Gastroesophageal sphincter (tissue), 3 donors: Measurements from ENCODE around the gene TPCN1.

ENCODE experiments used
- CTCF ChIP-seq, 4 experiments: fragments of 200-600 bp in 2 of 4; fragments of 450-650 bp in 2 of 4; sonication (generic) in 1 of 4; IDR thresholded peaks; one replicate each; pipeline ENCODE4 v1.5.1; 2017 to 2019; ENCODE audit warnings: antibody characterized with exemption in 4 of 4, mild to moderate bottlenecking in 2 of 4, moderate library complexity in 2 of 4
- EP300 ChIP-seq: sonication (generic); formaldehyde crosslinking; IDR thresholded peaks from one replicate; pipeline ENCODE4 v1.6.1; 2017; ENCODE audit warnings: antibody characterized with exemption, mild to moderate bottlenecking
- POLR2A ChIP-seq, 2 donors: fragments of 450-650 bp; IDR thresholded peaks; one replicate each; pipeline ENCODE4 v1.6.1; 2017; ENCODE audit warnings: antibody characterized with exemption in 2 of 2, mild to moderate bottlenecking in 2 of 2, moderate library complexity in 1 of 2
- POLR2AphosphoS5 ChIP-seq: sonication (generic); formaldehyde crosslinking; IDR thresholded peaks from one replicate; pipeline ENCODE4 v1.6.1; 2017; ENCODE audit warnings: antibody characterized with exemption

- no peak for TF ChIP-seq POLR2A (IDR thresholded peaks at IDR 0.05)
- no peak for TF ChIP-seq CTCF (IDR thresholded peaks at IDR 0.05)
- TF ChIP-seq POLR2AphosphoS5, result no peak
- no peak for TF ChIP-seq EP300
These were observed 19.1 kb downstream of the TPCN1 start for GRCh38 chr12:113240395-113240794.
